ENCODE results near the gene POPDC3.

GRCh38 chr6:105135907-105136430, 43.8 kb downstream of the POPDC3 start:
- TF ChIP-seq, protein P1, sequence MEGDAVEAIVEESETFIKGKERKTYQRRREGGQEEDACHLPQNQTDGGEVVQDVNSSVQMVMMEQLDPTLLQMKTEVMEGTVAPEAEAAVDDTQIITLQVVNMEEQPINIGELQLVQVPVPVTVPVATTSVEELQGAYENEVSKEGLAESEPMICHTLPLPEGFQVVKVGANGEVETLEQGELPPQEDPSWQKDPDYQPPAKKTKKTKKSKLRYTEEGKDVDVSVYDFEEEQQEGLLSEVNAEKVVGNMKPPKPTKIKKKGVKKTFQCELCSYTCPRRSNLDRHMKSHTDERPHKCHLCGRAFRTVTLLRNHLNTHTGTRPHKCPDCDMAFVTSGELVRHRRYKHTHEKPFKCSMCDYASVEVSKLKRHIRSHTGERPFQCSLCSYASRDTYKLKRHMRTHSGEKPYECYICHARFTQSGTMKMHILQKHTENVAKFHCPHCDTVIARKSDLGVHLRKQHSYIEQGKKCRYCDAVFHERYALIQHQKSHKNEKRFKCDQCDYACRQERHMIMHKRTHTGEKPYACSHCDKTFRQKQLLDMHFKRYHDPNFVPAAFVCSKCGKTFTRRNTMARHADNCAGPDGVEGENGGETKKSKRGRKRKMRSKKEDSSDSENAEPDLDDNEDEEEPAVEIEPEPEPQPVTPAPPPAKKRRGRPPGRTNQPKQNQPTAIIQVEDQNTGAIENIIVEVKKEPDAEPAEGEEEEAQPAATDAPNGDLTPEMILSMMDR (conservative IDR thresholded peaks at IDR 0.05): no peak
- no peak for TF ChIP-seq ZFX (IDR thresholded peaks at IDR 0.05)
